Esophagus squamous epithelium (tissue), 5 donors: ENCODE measurements around the gene ADAMTSL2. TPM values are rescaled to one million over a fixed set of nuclear protein-coding genes. Genes with fewer than 3 reads are reported as not detected.
A peak's percentile ranks its signal among the peaks of the same experiment; 100 is the strongest.

Experiments
- DNase-seq: peaks from one replicate; lab custom pipeline; 2025; lab: John Stamatoyannopoulos, UW
- H3K27ac ChIP-seq, 4 donors: fragments of 200-600 bp; sonication (generic); one replicate each; pipeline ENCODE4 v1.5.1; 2016 to 2019; ENCODE audit warnings: mild to moderate bottlenecking in 1 of 4
- H3K27me3 ChIP-seq, 4 donors: fragments of 200-600 bp; sonication (generic); 1 replicate in 3 of 4; 2 replicates in 1 of 4; pipeline versions ENCODE4 v1.5.1 to v1.6.0; 2017 to 2021; ENCODE audit warnings: antibody characterized with exemption in 1 of 4
- H3K36me3 ChIP-seq, 3 donors: fragments of 200-600 bp; sonication (generic); one replicate each; pipeline ENCODE4 v1.5.1; 2016 to 2019
- H3K4me1 ChIP-seq, 3 donors: fragments of 200-600 bp; sonication (generic); one replicate each; pipeline ENCODE4 v1.5.1; 2017 to 2019
- H3K4me3 ChIP-seq, 4 donors: fragments of 200-600 bp; sonication (generic); 1 replicate in 3 of 4; 2 replicates in 1 of 4; pipeline ENCODE4 v1.5.1; 2016 to 2019; ENCODE audit warnings: mild to moderate bottlenecking in 2 of 4, moderate library complexity in 1 of 4
- H3K9me3 ChIP-seq, 3 donors: fragments of 200-600 bp; sonication (generic); one replicate each; pipeline ENCODE4 v1.5.1; 2016 to 2019
- CTCF ChIP-seq, 6 experiments: fragments of 450-650 bp in 4 of 6; fragments of 200-600 bp in 2 of 6; sonication (generic) in 2 of 6; IDR thresholded peaks; one replicate each; pipeline ENCODE4 v1.5.1; 2016 to 2019; ENCODE audit warnings: antibody characterized with exemption in 6 of 6, mild to moderate bottlenecking in 4 of 6, moderate library complexity in 4 of 6
- POLR2A ChIP-seq, 4 donors: fragments of 450-650 bp; IDR thresholded peaks; one replicate each; pipeline ENCODE4 v1.6.1; 2017; ENCODE audit warnings: antibody characterized with exemption in 4 of 4, mild to moderate bottlenecking in 4 of 4, moderate library complexity in 3 of 4
- WGBS, 2 donors: methylation state at CpG; one replicate each; pipeline ENCODE4 v1.1.5; 2018; 5-methylcytosine and 5-hydroxymethylcytosine counted together
- intact Hi-C: fragments of 100-400 bp; cut with DNase I; formaldehyde crosslinking; loops from one replicate; pipeline ENCODE4 v1.15.0; 2022
- total RNA-seq, 4 donors: library from RNA; depleted of rRNA; stranded (reverse); fragments of >200 nt; gene quantifications; one replicate each; pipeline ENCODE4 v1.1.0, GENCODE V29; 2016
- donor health status: DM: yes; HTN: yes; CAD: no.

Gene ADAMTSL2
- total RNA-seq, 4 donors from 2014 or later: 1.1 to 2.1 (median 1.4) TPM

DNA sequence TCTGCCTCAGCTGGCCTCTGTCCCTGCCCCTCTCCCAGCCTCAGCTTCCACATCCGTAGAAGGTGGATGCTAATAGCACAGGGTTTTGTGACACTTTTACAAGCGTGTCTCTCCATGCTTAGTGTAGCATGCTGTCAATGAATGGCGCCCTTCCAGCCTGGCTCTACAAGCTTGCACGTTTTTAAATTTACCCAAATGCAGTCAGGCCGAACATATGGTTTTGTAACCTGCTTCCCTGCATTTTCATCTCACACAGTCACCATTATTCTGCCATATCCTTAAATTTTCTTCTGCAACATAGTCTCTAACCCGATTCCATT, 45.9 kb downstream of the ADAMTSL2 start:
- H3K36me3 ChIP-seq: no peaks in the 10 kb centered on the region
- no peak overlapping the region for H3K4me3 ChIP-seq
- WGBS, 2 donors: 48 to 71% methylated on average over 6 of the region's 6 CpGs
- TF ChIP-seq CTCF (IDR thresholded peaks at IDR 0.05) (no peak), POLR2A (IDR thresholded peaks at IDR 0.05) (no peak)
- H3K4me1 ChIP-seq: peaks cover 0 to 34% (median 19%) of the 10 kb centered on the region in 3 donors
- DNase-seq: no peak
- H3K9me3 ChIP-seq: no peaks in the 10 kb centered on the region
- no peak overlapping the region for H3K27ac ChIP-seq
- intact Hi-C loops: no loop called here
- peaks cover 0 to 58% (median 0%) of the 10 kb centered on the region in 4 donors for H3K27me3 ChIP-seq

DNA sequence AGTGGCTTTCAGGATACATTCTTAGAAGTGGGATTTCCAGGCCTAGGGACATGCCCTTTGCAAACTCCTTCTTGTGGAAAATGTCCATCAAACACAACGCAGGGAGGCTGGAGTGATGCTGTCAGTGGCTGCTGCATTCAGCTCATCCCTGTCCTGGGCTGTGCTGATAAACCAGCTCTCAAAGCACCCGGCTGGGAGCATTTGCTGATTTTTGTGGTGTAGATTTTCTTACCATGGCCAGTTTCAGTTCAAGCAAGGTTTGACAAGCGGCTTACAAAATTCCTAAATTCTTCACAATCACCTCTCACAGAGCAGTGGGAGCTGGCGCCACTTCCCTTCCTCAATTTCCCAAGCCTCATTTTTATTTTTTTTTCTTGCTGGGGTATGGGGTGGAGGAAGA, 46.5 kb downstream of the ADAMTSL2 start:
- no peaks in the 10 kb centered on the region for H3K9me3 ChIP-seq
- intact Hi-C loops: no loop called here
- H3K36me3 ChIP-seq: no peaks in the 10 kb centered on the region
- DNase-seq: no peak
- WGBS, 2 donors: 72 to 85% methylated on average over 3 to 4 of the region's 4 CpGs
- no peak overlapping the region for H3K4me3 ChIP-seq
- H3K27ac ChIP-seq: no peak overlapping the region
- H3K4me1 ChIP-seq: peaks cover 0 to 41% (median 22%) of the 10 kb centered on the region in 3 donors
- TF ChIP-seq POLR2A (IDR thresholded peaks at IDR 0.05) (no peak), CTCF (IDR thresholded peaks at IDR 0.05) (no peak)
- peaks cover 0 to 58% (median 0%) of the 10 kb centered on the region in 4 donors for H3K27me3 ChIP-seq

DNA sequence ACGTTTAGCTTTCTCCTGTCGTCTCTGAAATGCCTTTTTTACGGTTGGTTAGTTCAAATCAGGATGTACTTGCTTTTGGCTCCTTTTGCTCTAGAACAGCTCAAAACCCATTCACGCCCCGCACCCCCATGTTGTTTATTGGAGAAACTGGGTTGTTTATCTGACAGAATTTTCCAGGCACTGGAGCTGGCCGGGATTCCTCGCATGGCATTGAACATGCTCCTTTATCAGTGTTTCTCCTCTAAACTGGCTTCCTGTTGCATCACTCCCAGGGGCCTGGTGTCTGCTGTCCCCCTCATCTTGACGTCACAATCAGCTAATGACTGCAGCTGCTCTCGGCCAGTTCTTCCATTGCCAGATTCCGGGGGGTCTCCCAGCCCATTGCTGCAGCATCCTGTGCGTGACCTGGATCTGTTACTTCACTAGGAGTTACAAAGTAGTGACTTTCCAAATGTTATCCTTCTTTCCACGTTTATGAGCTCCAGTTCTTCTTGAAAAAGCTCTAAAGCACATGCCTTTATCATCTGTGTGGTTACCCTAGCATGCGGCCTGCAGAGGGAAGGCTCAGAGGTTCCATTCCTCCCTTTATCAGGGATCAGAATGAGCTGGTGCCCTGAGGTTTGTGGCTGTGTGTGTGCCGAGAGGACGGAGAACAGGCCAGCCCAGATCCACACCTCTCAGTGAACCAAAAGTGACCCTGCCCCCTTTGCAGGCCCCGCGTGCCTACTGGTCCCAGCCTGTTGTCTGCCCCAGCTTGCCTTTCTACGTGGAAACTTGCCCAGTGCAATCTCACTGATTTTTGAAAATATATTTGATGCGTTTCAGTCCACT, 47.2 kb downstream of the ADAMTSL2 start:
- peak overlapping the region in 1 of 4 donors; percentile 44 for H3K27ac ChIP-seq
- DNase-seq: no peak
- peaks cover 0 to 65% (median 0%) of the 10 kb centered on the region in 4 donors for H3K27me3 ChIP-seq
- peaks cover 0 to 42% (median 22%) of the 10 kb centered on the region in 3 donors for H3K4me1 ChIP-seq
- intact Hi-C loops: no loop called here
- H3K36me3 ChIP-seq: no peaks in the 10 kb centered on the region
- no peak overlapping the region for H3K4me3 ChIP-seq
- no peaks in the 10 kb centered on the region for H3K9me3 ChIP-seq
- WGBS, 2 donors: 61 to 63% methylated on average over 18 of the region's 19 CpGs
- TF ChIP-seq CTCF (IDR thresholded peaks at IDR 0.05) (no peak), POLR2A (IDR thresholded peaks at IDR 0.05) (no peak)

- H3K4me1 ChIP-seq: peaks cover 0 to 42% (median 22%) of the 10 kb centered on the region in 3 donors
- no peak for DNase-seq
- intact Hi-C loops: no loop called here
- H3K27me3 ChIP-seq: peaks cover 0 to 68% (median 0%) of the 10 kb centered on the region in 4 donors
- H3K27ac ChIP-seq: peak overlapping the region in 1 of 4 donors; percentile 44
- H3K36me3 ChIP-seq: no peaks in the 10 kb centered on the region
- H3K9me3 ChIP-seq: no peaks in the 10 kb centered on the region
- TF ChIP-seq CTCF (IDR thresholded peaks at IDR 0.05): no peak
- TF ChIP-seq POLR2A (IDR thresholded peaks at IDR 0.05): no peak
- 79% methylated on average over 8 of the region's 14 CpGs; no CpG with 5 or more reads in 1 of the 2 donors for WGBS, 2 donors
- no peak overlapping the region for H3K4me3 ChIP-seq
Observed at GRCh38 chr9:133582501-133583045, 48.1 kb downstream of the ADAMTSL2 start.

- no peak for TF ChIP-seq CTCF (IDR thresholded peaks at IDR 0.05)
- intact Hi-C loops: no loop called here
- DNase-seq: no peak
- no peak overlapping the region for H3K4me3 ChIP-seq
- H3K27ac ChIP-seq: peak overlapping the region in 1 of 4 donors; percentile 6
- H3K4me1 ChIP-seq: peaks cover 0 to 42% (median 22%) of the 10 kb centered on the region in 3 donors
- 68 to 86% methylated on average over 3 of the region's 3 CpGs for whole genome bisulfite sequencing, 2 donors
- H3K9me3 ChIP-seq: no peaks in the 10 kb centered on the region
- peaks cover 0 to 66% (median 0%) of the 10 kb centered on the region in 4 donors for H3K27me3 ChIP-seq
- H3K36me3 ChIP-seq: no peaks in the 10 kb centered on the region
Observed at GRCh38 chr9:133583111-133583510, 48.6 kb downstream of the ADAMTSL2 start.
